HepG2 (cell line): Measurements from ENCODE around the gene FOXD3.

Experiments used
- CHD2 ChIP-seq: IDR thresholded peaks from 2 replicates; pipeline ENCODE4 v1.6.1; 2011; ENCODE audit warnings: low read depth, low read length, improper control_type of control experiment
- POLR2A ChIP-seq, 2 experiments: IDR thresholded peaks; 2 replicates each; pipeline ENCODE4 v1.6.1; 2011; ENCODE audit warnings: low read depth in 2 of 2, low read length in 2 of 2, mild to moderate bottlenecking in 1 of 2, moderate library complexity in 1 of 2; ENCODE audit not compliant: insufficient read depth in 1 of 2
- RFX5 ChIP-seq: IDR thresholded peaks from 2 replicates; pipeline ENCODE4 v1.6.1; 2011; ENCODE audit warnings: low read depth, low read length, improper control_type of control experiment
- TGIF2 ChIP-seq: IDR thresholded peaks from 2 replicates; pipeline ENCODE4 v1.6.1; 2016; ENCODE audit warnings: control low read depth, missing compliant biosample characterization

- TF ChIP-seq CHD2 (no peak), TGIF2 (CRISPR knock-in tag) (no peak), RFX5 (no peak), POLR2A (IDR thresholded peaks at IDR 0.05; ENCODE audit: insufficient read depth in 1 of 2, low read depth in 2 of 2, low read length in 2 of 2) (no peak)
These were observed 40.2 kb downstream of the FOXD3 start for GRCh38 chr1:63362578-63362977.
